Adrenal gland (tissue), 12 donors: ENCODE data around the gene PDK2. TPM values are rescaled to one million over a fixed set of nuclear protein-coding genes. Genes with fewer than 3 reads are reported as not detected.
A peak's percentile ranks its signal among the peaks of the same experiment; 100 is the strongest.

Experiments used
- DNase-seq, 7 donors: peaks; one replicate each; pipeline ENCODE4 v3.0.0-alpha.2; 2019 to 2020
- H3K27ac ChIP-seq, 5 donors: fragments of 200-600 bp; sonication (generic) in 4 of 5; 1 replicate in 3 of 5; 2 replicates in 2 of 5; pipeline versions ENCODE4 v1.5.1 to v1.8.0; 2016 to 2020; ENCODE audit warnings: mild to moderate bottlenecking in 1 of 5
- H3K27me3 ChIP-seq: fragments of 200-600 bp; 2 replicates; pipeline ENCODE4 v1.8.0; 2021
- H3K36me3 ChIP-seq, 2 donors: fragments of 200-600 bp; replicated peaks in 1 of 2; 1 replicate in 1 of 2; 2 replicates in 1 of 2; pipeline versions ENCODE4 v1.5.1 to v1.8.0; 2018 to 2022
- H3K4me1 ChIP-seq, 2 donors: fragments of 200-600 bp; replicated peaks in 1 of 2; 1 replicate in 1 of 2; 2 replicates in 1 of 2; pipeline versions ENCODE4 v1.5.1 to v1.8.0; 2018 to 2021
- H3K4me3 ChIP-seq, 4 donors: fragments of 200-600 bp; sonication (generic) in 3 of 4; one replicate each; pipeline ENCODE4 v1.5.1; 2016 to 2018
- H3K9me3 ChIP-seq, 3 donors: fragments of 200-600 bp; sonication (generic) in 1 of 3; replicated peaks in 1 of 3; 1 replicate in 2 of 3; 2 replicates in 1 of 3; pipeline versions ENCODE4 v1.5.1 to v1.8.0; 2016 to 2021
- POLR2A ChIP-seq, 2 donors: fragments of 450-650 bp; IDR thresholded peaks; one replicate each; pipeline ENCODE4 v1.6.1; 2017; ENCODE audit warnings: antibody characterized with exemption in 2 of 2, mild to moderate bottlenecking in 2 of 2, moderate library complexity in 1 of 2
- WGBS, 4 donors: extraction: QIAGEN DNeasy Blood & Tissue Kit in 2 of 4; methylation state at CpG; one replicate each; pipeline versions ENCODE4 v1.1.5 to v1.1.7; 2013 to 2017; 5-methylcytosine and 5-hydroxymethylcytosine counted together
- intact Hi-C, 2 donors: fragments of 100-400 bp; cut with DNase I; formaldehyde crosslinking; loops; one replicate each; pipeline versions ENCODE4 v1.14.1 to v1.15.0; 2022 to 2023
- polyA plus RNA-seq, 3 donors: library from polyadenylated mRNA; stranded (reverse); fragments of 200-250 nt in 2 of 3; fragments of 350-450 nt in 1 of 3; fragmentation: Illumina TruSeq in 1 of 3; extraction: RNeasy Lipid Tissue Mini Kit (QIAGEN cat#74804) in 1 of 3; gene quantifications; one replicate each; pipeline ENCODE4 v1.2.3, GENCODE V29; 2013 to 2014
- total RNA-seq, 9 donors: library from RNA; depleted of rRNA in 4 of 9; stranded (reverse); fragments of >200 nt in 4 of 9; fragments of 120-200 nt in 1 of 9; fragmentation: NEBNext Ultra II Directional in 1 of 9; extraction: Animal tissue kit (Norgen Biotek cat#: 25700) in 1 of 9; gene quantifications; one replicate each; pipeline versions ENCODE4 v1.1.0 to v1.2.4, GENCODE V29; 2013 to 2023
- TF ChIP-seq, protein P1 (sequence below), 6 experiments: fragments of 450-650 bp in 4 of 6; fragments of 200-600 bp in 2 of 6; sonication (generic) in 1 of 6; IDR thresholded peaks; 1 replicate in 5 of 6; 2 replicates in 1 of 6; pipeline versions ENCODE4 v1.5.1 to v1.8.0; 2016 to 2021; ENCODE audit warnings: antibody characterized with exemption in 6 of 6, mild to moderate bottlenecking in 2 of 6, moderate library complexity in 1 of 6
- donor health status: healthy with polysubstance abuse.
- donor health status: Bipolar disorder and iron deficiency.
- donor health status: DM: yes; HTN: yes; CAD: no.
- donor health status: DM: no; HTN: no; CAD: no.
- donor health status: DM: no; HTN: no; CAD: no.
- donor health status: DM: yes; HTN: yes; CAD: no.

PDK2 gene
- total and polyA plus RNA-seq, 12 donors, result 28.4 to 225 (median 124) TPM

DNA sequence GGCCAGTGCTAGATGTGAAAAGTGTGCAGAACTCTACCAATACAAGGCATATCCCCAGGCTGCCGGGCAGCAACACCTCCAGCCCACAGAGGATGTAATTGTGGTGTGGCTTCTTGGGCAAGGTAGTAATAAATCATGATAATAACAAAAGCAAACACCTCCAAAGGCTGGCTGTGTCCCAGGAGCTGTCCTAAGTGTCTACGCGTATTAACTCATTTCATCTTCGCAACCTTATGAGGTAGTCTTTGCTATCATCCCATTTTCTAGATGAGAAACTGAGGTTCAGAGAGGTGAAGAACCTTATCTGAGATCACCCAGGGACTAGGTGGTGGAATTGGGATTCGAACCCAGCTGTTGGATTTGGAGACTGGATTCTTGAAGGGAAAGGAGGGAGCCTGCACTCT lies 5.3 kb downstream of the PDK2 start:
- TF ChIP-seq, protein P1, sequence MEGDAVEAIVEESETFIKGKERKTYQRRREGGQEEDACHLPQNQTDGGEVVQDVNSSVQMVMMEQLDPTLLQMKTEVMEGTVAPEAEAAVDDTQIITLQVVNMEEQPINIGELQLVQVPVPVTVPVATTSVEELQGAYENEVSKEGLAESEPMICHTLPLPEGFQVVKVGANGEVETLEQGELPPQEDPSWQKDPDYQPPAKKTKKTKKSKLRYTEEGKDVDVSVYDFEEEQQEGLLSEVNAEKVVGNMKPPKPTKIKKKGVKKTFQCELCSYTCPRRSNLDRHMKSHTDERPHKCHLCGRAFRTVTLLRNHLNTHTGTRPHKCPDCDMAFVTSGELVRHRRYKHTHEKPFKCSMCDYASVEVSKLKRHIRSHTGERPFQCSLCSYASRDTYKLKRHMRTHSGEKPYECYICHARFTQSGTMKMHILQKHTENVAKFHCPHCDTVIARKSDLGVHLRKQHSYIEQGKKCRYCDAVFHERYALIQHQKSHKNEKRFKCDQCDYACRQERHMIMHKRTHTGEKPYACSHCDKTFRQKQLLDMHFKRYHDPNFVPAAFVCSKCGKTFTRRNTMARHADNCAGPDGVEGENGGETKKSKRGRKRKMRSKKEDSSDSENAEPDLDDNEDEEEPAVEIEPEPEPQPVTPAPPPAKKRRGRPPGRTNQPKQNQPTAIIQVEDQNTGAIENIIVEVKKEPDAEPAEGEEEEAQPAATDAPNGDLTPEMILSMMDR (IDR thresholded peaks at IDR 0.05), result no peak
- no peak for TF ChIP-seq POLR2A (IDR thresholded peaks at IDR 0.05)
- H3K27ac ChIP-seq, result peak overlapping the region; percentile 15 to 90 (median 76)

DNA sequence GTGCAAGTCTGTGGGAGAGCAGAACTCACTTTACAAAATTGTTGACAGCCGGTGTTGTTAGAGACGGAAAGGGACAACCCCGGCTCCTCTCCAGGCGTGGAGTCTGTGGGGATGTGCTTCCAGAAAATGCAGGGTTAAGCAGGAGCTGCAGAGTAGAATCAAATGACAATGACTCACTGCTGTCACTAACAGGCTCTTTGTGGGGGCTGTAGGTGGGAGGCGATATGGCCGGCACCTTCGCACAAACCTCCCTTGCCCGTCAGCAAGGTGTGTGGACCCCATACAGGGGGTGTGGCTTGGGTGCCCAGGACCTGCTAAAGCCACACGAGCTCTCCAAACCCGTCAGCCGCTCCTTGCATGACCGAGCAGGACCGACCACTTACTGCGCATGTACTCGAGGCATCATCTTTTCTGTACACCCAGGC lies 5.8 kb downstream of the PDK2 start:
- peaks cover 36 to 45% of the 10 kb centered on the region in 2 donors for H3K4me1 ChIP-seq
- intact Hi-C loops, result no loop called here
- H3K27ac ChIP-seq, result peak overlapping the region; percentile 60 to 90 (median 81)
- no peaks in the 10 kb centered on the region for H3K27me3 ChIP-seq
- H3K4me3 ChIP-seq, result no peak overlapping the region
- DNase-seq, result peak in 4 of 7 donors; percentile 51 to 58 (median 52)
- 46 to 57% (median 53%) methylated on average over 10 to 15 of the region's 15 CpGs for WGBS, 4 donors
- H3K9me3 ChIP-seq, result no peaks in the 10 kb centered on the region
- H3K36me3 ChIP-seq, result peaks cover 0 to 32% of the 10 kb centered on the region in 2 donors
- TF ChIP-seq, protein P1 (IDR thresholded peaks at IDR 0.05), result no peak
- TF ChIP-seq POLR2A (IDR thresholded peaks at IDR 0.05), result no peak

More for the DNA sequence above, 5.3 kb downstream of the PDK2 start:
- no peak for DNase-seq
- H3K36me3 ChIP-seq, result peaks cover 0 to 27% of the 10 kb centered on the region in 2 donors
- peaks cover 39 to 45% of the 10 kb centered on the region in 2 donors for H3K4me1 ChIP-seq
- H3K9me3 ChIP-seq, result no peaks in the 10 kb centered on the region
- H3K27me3 ChIP-seq, result no peaks in the 10 kb centered on the region
- 66 to 77% (median 74%) methylated on average over 5 of the region's 5 CpGs for WGBS, 4 donors
- intact Hi-C loops, result no loop called here
- H3K4me3 ChIP-seq, result no peak overlapping the region

DNA sequence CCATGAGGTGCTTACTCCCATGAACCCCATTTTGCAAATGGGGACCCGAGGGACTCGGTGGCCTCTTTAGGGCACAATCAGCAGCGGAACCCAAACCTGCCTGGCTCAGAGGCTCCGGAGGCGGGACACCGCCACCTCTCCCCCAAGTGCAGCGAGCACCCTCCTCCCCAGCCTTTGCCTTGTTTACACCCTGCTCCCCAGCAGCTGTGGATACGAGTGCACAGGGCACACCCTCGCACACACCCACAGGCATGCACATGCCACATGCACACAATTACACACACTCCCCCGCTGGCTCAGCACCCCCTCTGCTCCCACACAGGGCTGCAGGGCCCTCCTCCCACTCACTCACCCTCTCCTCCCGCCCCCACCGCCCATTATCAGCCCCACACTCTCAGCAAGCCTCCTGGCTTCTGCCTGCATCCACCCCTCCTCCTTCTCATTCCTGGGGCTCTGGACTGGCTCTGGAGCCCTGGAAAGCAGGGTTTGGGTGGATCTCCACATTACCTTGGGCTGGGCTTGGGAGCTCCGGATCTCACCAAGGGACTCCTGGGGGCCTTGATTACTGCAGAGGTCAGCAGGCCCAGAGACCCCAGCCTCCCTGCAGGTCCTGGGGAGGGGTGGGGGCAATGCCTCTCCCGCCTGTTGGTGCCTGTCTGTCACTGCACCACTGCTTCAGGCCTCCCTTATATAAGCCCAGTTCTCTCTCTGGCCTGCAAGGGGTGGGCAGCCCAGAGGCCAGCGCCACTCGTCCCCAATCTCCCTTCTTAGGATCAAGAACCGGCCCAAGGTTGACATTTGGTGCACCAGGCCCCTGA lies 6.4 kb downstream of the PDK2 start:
- intact Hi-C loops, result no loop called here
- TF ChIP-seq, protein P1 (IDR thresholded peaks at IDR 0.05), result peak in 3 of 6 experiments; percentile 26 to 38 (median 33)
- TF ChIP-seq POLR2A (IDR thresholded peaks at IDR 0.05), result no peak
- H3K27me3 ChIP-seq, result no peaks in the 10 kb centered on the region
- H3K4me1 ChIP-seq, result peaks cover 30 to 39% of the 10 kb centered on the region in 2 donors
- peak overlapping the region; percentile 60 to 90 (median 81) for H3K27ac ChIP-seq
- no peaks in the 10 kb centered on the region for H3K9me3 ChIP-seq
- peak in 5 of 7 donors; percentile 52 to 68 (median 61) for DNase-seq
- no peak overlapping the region for H3K4me3 ChIP-seq
- peaks cover 0 to 38% of the 10 kb centered on the region in 2 donors for H3K36me3 ChIP-seq
- WGBS, 4 donors, result 44 to 53% (median 48%) methylated on average over 13 to 17 of the region's 17 CpGs

DNA sequence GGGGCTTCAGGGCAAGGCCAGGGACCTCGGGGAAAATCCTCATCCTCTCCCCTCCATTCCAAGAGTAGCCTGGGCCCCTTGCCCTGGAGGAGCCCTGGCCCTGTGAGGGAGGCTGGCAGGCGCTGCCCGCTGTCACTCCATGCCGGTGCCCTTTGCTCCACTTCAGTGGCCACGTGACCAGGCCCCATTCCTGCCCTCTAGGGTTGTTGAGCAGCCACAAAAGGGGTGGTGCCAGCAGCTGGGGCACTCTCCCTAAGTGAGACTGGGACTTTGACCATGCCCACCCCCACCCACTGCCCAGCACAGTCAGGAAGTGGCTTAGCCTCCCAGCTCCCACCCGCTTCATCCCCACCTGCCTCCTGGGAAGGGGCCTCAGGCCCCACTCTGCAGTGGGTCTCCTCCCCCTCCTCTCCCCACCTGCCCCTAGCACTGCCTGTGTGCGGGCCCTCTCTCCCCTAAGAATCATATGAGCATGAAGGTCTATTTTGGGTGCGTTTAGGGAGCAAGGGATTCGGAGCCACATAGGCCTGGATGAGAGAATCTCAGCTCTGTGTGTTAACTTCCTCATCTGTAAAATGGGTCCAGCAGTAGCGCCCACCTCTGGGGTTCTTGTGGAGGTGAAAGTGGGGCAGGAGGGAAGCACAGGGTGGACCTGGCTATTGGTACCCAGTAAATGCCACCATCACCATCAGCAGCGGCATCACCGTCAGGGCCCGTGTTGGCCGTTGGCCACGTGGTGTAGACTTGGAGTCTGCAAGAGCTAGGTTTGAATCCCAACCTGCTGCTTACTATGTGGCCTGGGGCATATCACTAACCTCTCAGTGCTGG lies 7.2 kb downstream of the PDK2 start:
- H3K4me1 ChIP-seq, result peaks cover 30 to 35% of the 10 kb centered on the region in 2 donors

More for the DNA sequence above, 7.2 kb downstream of the PDK2 start:
- intact Hi-C loops, result no loop called here
- no peaks in the 10 kb centered on the region for H3K9me3 ChIP-seq
- peaks cover 0 to 44% of the 10 kb centered on the region in 2 donors for H3K36me3 ChIP-seq
- peak overlapping the region; percentile 60 to 90 (median 81) for H3K27ac ChIP-seq
- TF ChIP-seq POLR2A (IDR thresholded peaks at IDR 0.05), result peak in 1 of 2 donors; percentile 34
- TF ChIP-seq, protein P1 (IDR thresholded peaks at IDR 0.05), result no peak
- H3K27me3 ChIP-seq, result no peaks in the 10 kb centered on the region
- no peak overlapping the region for H3K4me3 ChIP-seq
- peak; percentile 69 to 92 (median 82) for DNase-seq
- WGBS, 4 donors, result 53 to 74% (median 69%) methylated on average over 8 to 15 of the region's 15 CpGs
